Measurements from ENCODE around the gene ZNF385C. TPM values are rescaled to one million over a fixed set of nuclear protein-coding genes. Genes with fewer than 3 reads are reported as not detected.

ZNF385C gene
- total RNA-seq, 1 experiment from 2014 or later: 3.7 TPM

- ChIA-PET POLR2A (no interaction called here), CTCF (no interaction called here)
- TF ChIP-seq USF1 (CRISPR knock-in tag; IDR thresholded peaks at IDR 0.05) (no peak), ZNF416 (CRISPR knock-in tag; IDR thresholded peaks at IDR 0.05) (no peak), E2F4 (CRISPR knock-in tag; IDR thresholded peaks at IDR 0.05; ENCODE audit: borderline replicate concordance, low read depth) (no peak), NFATC4 (CRISPR knock-in tag; IDR thresholded peaks at IDR 0.05) (no peak), ZNF671 (CRISPR knock-in tag; IDR thresholded peaks at IDR 0.05) (no peak), ZNF281 (CRISPR knock-in tag; IDR thresholded peaks at IDR 0.05) (no peak), CREM (CRISPR knock-in tag; IDR thresholded peaks at IDR 0.05) (no peak), NR1H2 (CRISPR knock-in tag; IDR thresholded peaks at IDR 0.05) (no peak), ATF1 (CRISPR knock-in tag; IDR thresholded peaks at IDR 0.05) (no peak), ESRRA (CRISPR knock-in tag; IDR thresholded peaks at IDR 0.05; ENCODE audit: borderline replicate concordance) (no peak), ZBTB43 (CRISPR knock-in tag; IDR thresholded peaks at IDR 0.05) (no peak), PRRX2 (CRISPR knock-in tag; IDR thresholded peaks at IDR 0.05) (no peak)
- TF ChIP-seq, protein P1, sequence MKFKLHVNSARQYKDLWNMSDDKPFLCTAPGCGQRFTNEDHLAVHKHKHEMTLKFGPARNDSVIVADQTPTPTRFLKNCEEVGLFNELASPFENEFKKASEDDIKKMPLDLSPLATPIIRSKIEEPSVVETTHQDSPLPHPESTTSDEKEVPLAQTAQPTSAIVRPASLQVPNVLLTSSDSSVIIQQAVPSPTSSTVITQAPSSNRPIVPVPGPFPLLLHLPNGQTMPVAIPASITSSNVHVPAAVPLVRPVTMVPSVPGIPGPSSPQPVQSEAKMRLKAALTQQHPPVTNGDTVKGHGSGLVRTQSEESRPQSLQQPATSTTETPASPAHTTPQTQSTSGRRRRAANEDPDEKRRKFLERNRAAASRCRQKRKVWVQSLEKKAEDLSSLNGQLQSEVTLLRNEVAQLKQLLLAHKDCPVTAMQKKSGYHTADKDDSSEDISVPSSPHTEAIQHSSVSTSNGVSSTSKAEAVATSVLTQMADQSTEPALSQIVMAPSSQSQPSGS (CRISPR knock-in tag; IDR thresholded peaks at IDR 0.05; ENCODE audit: borderline replicate concordance, low read depth): no peak
- TF ChIP-seq, protein P2, sequence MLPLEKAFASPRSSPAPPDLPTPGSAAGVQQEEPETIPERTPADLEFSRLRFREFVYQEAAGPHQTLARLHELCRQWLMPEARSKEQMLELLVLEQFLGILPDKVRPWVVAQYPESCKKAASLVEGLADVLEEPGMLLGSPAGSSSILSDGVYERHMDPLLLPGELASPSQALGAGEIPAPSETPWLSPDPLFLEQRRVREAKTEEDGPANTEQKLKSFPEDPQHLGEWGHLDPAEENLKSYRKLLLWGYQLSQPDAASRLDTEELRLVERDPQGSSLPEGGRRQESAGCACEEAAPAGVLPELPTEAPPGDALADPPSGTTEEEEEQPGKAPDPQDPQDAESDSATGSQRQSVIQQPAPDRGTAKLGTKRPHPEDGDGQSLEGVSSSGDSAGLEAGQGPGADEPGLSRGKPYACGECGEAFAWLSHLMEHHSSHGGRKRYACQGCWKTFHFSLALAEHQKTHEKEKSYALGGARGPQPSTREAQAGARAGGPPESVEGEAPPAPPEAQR (CRISPR knock-in tag; IDR thresholded peaks at IDR 0.05): no peak
- Mint-ChIP-seq H3K27me3 (ENCODE audit: low read depth) (no peaks in the 10 kb centered on the region), H3K27ac (no peak overlapping the region), H3K36me3 (peaks cover 89% of the 10 kb centered on the region), H3K4me3 (no peak overlapping the region), H3K4me1 (no peaks in the 10 kb centered on the region), H3K9me3 (0 out of 2 replicates have a peak, but pooled peaks cover under 1% of the 10 kb centered on the region)
- DNase-seq (ENCODE audit: low spot score) (no peak), ATAC-seq (no peak)
These were observed 111.6 kb downstream of the ZNF385C start for GRCh38 chr17:41986634-41987033.

- H3K4me1 Mint-ChIP-seq: no peaks in the 10 kb centered on the region
- DNase-seq (ENCODE audit: low spot score) (no peak), ATAC-seq (no peak)
- 0 out of 2 replicates have a peak, but pooled peaks cover 3% of the 10 kb centered on the region for H3K9me3 Mint-ChIP-seq
- H3K4me3 Mint-ChIP-seq: no peak overlapping the region
- ChIA-PET CTCF (interaction anchor here (0.9 kb wide), 1 partner anchor 26 kb away, joined by 4 read pairs; no protein-coding TSS in a partner anchor), POLR2A (no interaction called here)
- H3K27ac Mint-ChIP-seq: no peak overlapping the region
- peaks cover 89% of the 10 kb centered on the region for H3K36me3 Mint-ChIP-seq
- no peaks in the 10 kb centered on the region for H3K27me3 Mint-ChIP-seq (ENCODE audit: low read depth)
- TF ChIP-seq ERG (CRISPR knock-in tag; IDR thresholded peaks at IDR 0.05) (no peak), ARID4B (CRISPR knock-in tag; IDR thresholded peaks at IDR 0.05; ENCODE audit: borderline replicate concordance) (no peak), ZNF232 (CRISPR knock-in tag; IDR thresholded peaks at IDR 0.05) (no peak), FOXJ3 (CRISPR knock-in tag; IDR thresholded peaks at IDR 0.05; ENCODE audit: borderline replicate concordance) (no peak), GTF2I (CRISPR knock-in tag; conservative IDR thresholded peaks at IDR 0.05) (no peak), NR2C2 (CRISPR knock-in tag; IDR thresholded peaks at IDR 0.05) (no peak), ATF1 (CRISPR knock-in tag; IDR thresholded peaks at IDR 0.05) (no peak)
- TF ChIP-seq, protein P3, sequence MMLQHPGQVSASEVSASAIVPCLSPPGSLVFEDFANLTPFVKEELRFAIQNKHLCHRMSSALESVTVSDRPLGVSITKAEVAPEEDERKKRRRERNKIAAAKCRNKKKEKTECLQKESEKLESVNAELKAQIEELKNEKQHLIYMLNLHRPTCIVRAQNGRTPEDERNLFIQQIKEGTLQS (CRISPR knock-in tag; conservative IDR thresholded peaks at IDR 0.05): no peak
These were observed 112.4 kb downstream of the ZNF385C start for GRCh38 chr17:41985919-41986318.
